ENCODE measurements around the gene AMN1.
"Not testable (repeated sequence)": the region's sequence is repeated elsewhere in the genome, so short reads cannot be mapped to it uniquely, and the experiment has no call there.

Gene AMN1

GRCh38 chr12:31685801-31686200 lies 43.0 kb downstream of the AMN1 start:
- DNase-seq (ENCODE audit: low read depth, low spot score): no peak

GRCh38 chr12:31682136-31682962 lies 46.5 kb downstream of the AMN1 start:
- peak; percentile 86 for DNase-seq (ENCODE audit: low read depth, low spot score)

- DNase-seq (ENCODE audit: low read depth, low spot score): no peak
These were observed 56.3 kb downstream of the AMN1 start for GRCh38 chr12:31672521-31672920.

GRCh38 chr12:31669582-31669981 lies 59.2 kb downstream of the AMN1 start:
- not testable (repeated sequence) for DNase-seq (ENCODE audit: low read depth, low spot score)

GRCh38 chr12:31669020-31669419 lies 59.8 kb downstream of the AMN1 start:
- no peak for DNase-seq (ENCODE audit: low read depth, low spot score)

GRCh38 chr12:31664038-31664437 lies 64.8 kb downstream of the AMN1 start:
- no peak for DNase-seq (ENCODE audit: low read depth, low spot score)

GRCh38 chr12:31663576-31663975 lies 65.2 kb downstream of the AMN1 start:
- DNase-seq (ENCODE audit: low read depth, low spot score): no peak

- no peak for DNase-seq (ENCODE audit: low read depth, low spot score)
These were observed 66.5 kb downstream of the AMN1 start for GRCh38 chr12:31662176-31662849.

GRCh38 chr12:31659087-31659942 lies 69.5 kb downstream of the AMN1 start, which contains the start of gene ETFBKMT:
ETFBKMT (plus strand) TSS chr12:31659688; CDS start chr12:31661954, 2,266 bp downstream.
- DNase-seq (ENCODE audit: low read depth, low spot score): peak; percentile 82

GRCh38 chr12:31658471-31659086 lies 70.2 kb downstream of the AMN1 start:
- no peak for DNase-seq (ENCODE audit: low read depth, low spot score)

GRCh38 chr12:31655792-31656191 lies 73.0 kb downstream of the AMN1 start:
- DNase-seq (ENCODE audit: low read depth, low spot score): no peak

GRCh38 chr12:31655208-31655607 lies 73.6 kb downstream of the AMN1 start:
- no peak for DNase-seq (ENCODE audit: low read depth, low spot score)

GRCh38 chr12:31651893-31652521 lies 76.8 kb downstream of the AMN1 start:
- DNase-seq (ENCODE audit: low read depth, low spot score): no peak

- DNase-seq (ENCODE audit: low read depth, low spot score): no peak
These were observed 77.9 kb downstream of the AMN1 start for GRCh38 chr12:31650918-31651317.

- DNase-seq (ENCODE audit: low read depth, low spot score): no peak
These were observed 81.7 kb downstream of the AMN1 start for GRCh38 chr12:31647086-31647491.

- DNase-seq (ENCODE audit: low read depth, low spot score): no peak
These were observed 82.9 kb downstream of the AMN1 start for GRCh38 chr12:31645924-31646323.

GRCh38 chr12:31644536-31644935 lies 84.3 kb downstream of the AMN1 start:
- DNase-seq (ENCODE audit: low read depth, low spot score): no peak

GRCh38 chr12:31641509-31642090 lies 87.2 kb downstream of the AMN1 start:
- DNase-seq (ENCODE audit: low read depth, low spot score): no peak

- no peak for DNase-seq (ENCODE audit: low read depth, low spot score)
These were observed 94.2 kb downstream of the AMN1 start for GRCh38 chr12:31634620-31635019.

- DNase-seq (ENCODE audit: low read depth, low spot score): no peak
These were observed 95.4 kb downstream of the AMN1 start for GRCh38 chr12:31633464-31633863.

GRCh38 chr12:31631809-31632208 lies 97.0 kb downstream of the AMN1 start:
- DNase-seq (ENCODE audit: low read depth, low spot score): no peak
